ENCODE results near the gene TEX13D. TPM values are rescaled to one million over a fixed set of nuclear protein-coding genes. Genes with fewer than 3 reads are reported as not detected.

Gene TEX13D
- total and polyA plus RNA-seq, 2 experiments from 2014 or later, result not detected

- Histone ChIP-seq H3K9me3 (ENCODE audit: low read depth) (no peaks in the 10 kb centered on the region), H3K27me3 (no peaks in the 10 kb centered on the region), H3K36me3 (no peaks in the 10 kb centered on the region), H3K4me1 (ENCODE audit: low read depth) (no peaks in the 10 kb centered on the region), H3K27ac (no peak overlapping the region), H3K4me3 (no peak overlapping the region)
- TF ChIP-seq CTCF (IDR thresholded peaks at IDR 0.05; ENCODE audit: low read depth, low read length), result no peak
- no peak for DNase-seq (ENCODE audit: low read depth in 1 of 2, low spot score in 1 of 2)
Measured at GRCh38 chrX:124373348-124373747, 40.9 kb downstream of the TEX13D start.

DNA sequence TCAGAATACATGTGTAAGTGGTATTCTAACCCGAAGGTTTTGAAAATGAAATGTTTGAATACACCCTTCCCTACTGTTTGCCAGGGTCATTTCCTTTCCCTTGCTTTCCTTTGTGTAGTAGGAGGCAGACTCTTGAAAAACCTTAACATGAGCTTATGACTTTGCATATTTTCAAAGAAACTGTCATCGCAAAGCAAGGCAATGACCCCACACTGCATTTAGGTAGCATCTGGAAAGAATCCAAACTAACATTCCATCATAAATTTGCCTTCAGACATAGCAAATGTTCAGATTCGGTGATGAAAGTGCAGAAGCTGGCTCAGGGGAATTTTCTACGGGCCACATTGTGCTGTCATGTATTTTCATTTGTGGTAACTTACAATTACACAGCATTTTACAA, 46.2 kb downstream of the TEX13D start:
- H3K9me3 ChIP-seq (ENCODE audit: low read depth), result no peaks in the 10 kb centered on the region
- DNase-seq (ENCODE audit: low read depth in 1 of 2, low spot score in 1 of 2), result no peak
- no peak overlapping the region for H3K4me3 ChIP-seq
- H3K27me3 ChIP-seq, result no peaks in the 10 kb centered on the region
- no peaks in the 10 kb centered on the region for H3K4me1 ChIP-seq (ENCODE audit: low read depth)
- TF ChIP-seq CTCF (IDR thresholded peaks at IDR 0.05; ENCODE audit: low read depth, low read length), result no peak
- H3K36me3 ChIP-seq, result no peaks in the 10 kb centered on the region
- no peak overlapping the region for H3K27ac ChIP-seq

- no peaks in the 10 kb centered on the region for H3K4me1 ChIP-seq (ENCODE audit: low read depth)
- H3K27ac ChIP-seq, result no peak overlapping the region
- no peak for DNase-seq (ENCODE audit: low read depth in 1 of 2, low spot score in 1 of 2)
- H3K9me3 ChIP-seq (ENCODE audit: low read depth), result no peaks in the 10 kb centered on the region
- no peak for TF ChIP-seq CTCF (IDR thresholded peaks at IDR 0.05; ENCODE audit: low read depth, low read length)
- no peaks in the 10 kb centered on the region for H3K27me3 ChIP-seq
- H3K4me3 ChIP-seq, result no peak overlapping the region
- no peaks in the 10 kb centered on the region for H3K36me3 ChIP-seq
Measured at GRCh38 chrX:124383354-124383753, 50.9 kb downstream of the TEX13D start.

GRCh38 chrX:124386401-124386800, 53.9 kb downstream of the TEX13D start:
- H3K4me1 ChIP-seq (ENCODE audit: low read depth), result no peaks in the 10 kb centered on the region
- no peak for TF ChIP-seq CTCF (IDR thresholded peaks at IDR 0.05; ENCODE audit: low read depth, low read length)
- no peak overlapping the region for H3K27ac ChIP-seq
- no peaks in the 10 kb centered on the region for H3K9me3 ChIP-seq (ENCODE audit: low read depth)
- no peaks in the 10 kb centered on the region for H3K36me3 ChIP-seq
- no peaks in the 10 kb centered on the region for H3K27me3 ChIP-seq
- no peak for DNase-seq (ENCODE audit: low read depth in 1 of 2, low spot score in 1 of 2)
- H3K4me3 ChIP-seq, result no peak overlapping the region

Other genes starting within 250 kb of the TEX13D start
- gene SH2D1A, start 13.9 kb downstream of the TEX13D start, total RNA-seq, result not detected in 2 replicates
- not detected in 2 replicates for gene SH2D1A, start 13.9 kb downstream of the TEX13D start, polyA plus RNA-seq